ENCODE results near the gene POLK. TPM values are rescaled to one million over a fixed set of nuclear protein-coding genes. Genes with fewer than 3 reads are reported as not detected.
"Not testable (repeated sequence)": the region's sequence is repeated elsewhere in the genome, so short reads cannot be mapped to it uniquely, and the experiment has no call there.

POLK gene
- 39.9 TPM for total RNA-seq

- FAIRE-seq (no peak), DNase-seq (ENCODE audit: low spot score in 2 of 2) (peak; percentile 95)
Observed at GRCh38 chr5:75511435-75512382, at the start of gene POLK, which contains the start of gene CERT1. Gene POLK, plus strand, starts transcription at chr5:75511891. Gene CERT1, minus strand, starts transcription at chr5:75511629. Its CDS starts 422 bp downstream, at chr5:75511207.

- no peak for FAIRE-seq
- no peak for DNase-seq (ENCODE audit: low spot score in 2 of 2)
Observed at GRCh38 chr5:75463726-75464125, 48.0 kb upstream of the POLK start.

GRCh38 chr5:75465480-75465879, 46.2 kb upstream of the POLK start:
- no peak for FAIRE-seq
- no peak for DNase-seq (ENCODE audit: low spot score in 2 of 2)

- DNase-seq (ENCODE audit: low spot score in 2 of 2) (no peak), FAIRE-seq (no peak)
Observed at GRCh38 chr5:75466006-75466716, 45.5 kb upstream of the POLK start.

GRCh38 chr5:75468593-75468992, 43.1 kb upstream of the POLK start:
- no peak for DNase-seq (ENCODE audit: low spot score in 2 of 2)
- no peak for FAIRE-seq

- FAIRE-seq (peak; percentile 33), DNase-seq (ENCODE audit: low spot score in 2 of 2) (no peak)
Observed at GRCh38 chr5:75469017-75469416, 42.7 kb upstream of the POLK start.

GRCh38 chr5:75471193-75471592, 40.5 kb upstream of the POLK start:
- FAIRE-seq (no peak), DNase-seq (ENCODE audit: low spot score in 2 of 2) (no peak)

GRCh38 chr5:75472973-75473372, 38.7 kb upstream of the POLK start:
- no peak for FAIRE-seq
- no peak for DNase-seq (ENCODE audit: low spot score in 2 of 2)

- FAIRE-seq: no peak
- no peak for DNase-seq (ENCODE audit: low spot score in 2 of 2)
Observed at GRCh38 chr5:75473463-75473862, 38.2 kb upstream of the POLK start.

- FAIRE-seq: no peak
Observed at GRCh38 chr5:75475364-75475763, 36.3 kb upstream of the POLK start.

GRCh38 chr5:75481024-75481423, 30.7 kb upstream of the POLK start:
- FAIRE-seq (no peak), DNase-seq (ENCODE audit: low spot score in 2 of 2) (no peak)

More at GRCh38 chr5:75475364-75475763, 36.3 kb upstream of the POLK start:
- DNase-seq (ENCODE audit: low spot score in 2 of 2): no peak

GRCh38 chr5:75482482-75482881, 29.2 kb upstream of the POLK start:
- FAIRE-seq: no peak
- DNase-seq (ENCODE audit: low spot score in 2 of 2): no peak

- no peak for DNase-seq (ENCODE audit: low spot score in 2 of 2)
- FAIRE-seq: no peak
Observed at GRCh38 chr5:75484605-75485004, 27.1 kb upstream of the POLK start.

GRCh38 chr5:75489847-75490246, 21.8 kb upstream of the POLK start:
- FAIRE-seq: not testable (repeated sequence)

GRCh38 chr5:75491621-75492020, 20.1 kb upstream of the POLK start:
- no peak for DNase-seq (ENCODE audit: low spot score in 2 of 2)
- FAIRE-seq: no peak

More at GRCh38 chr5:75489847-75490246, 21.8 kb upstream of the POLK start:
- not testable (repeated sequence) for DNase-seq (ENCODE audit: low spot score in 2 of 2)

- DNase-seq (ENCODE audit: low spot score in 2 of 2) (no peak), FAIRE-seq (no peak)
Observed at GRCh38 chr5:75496026-75496425, 15.7 kb upstream of the POLK start.

- no peak for FAIRE-seq
- DNase-seq (ENCODE audit: low spot score in 2 of 2): no peak
Observed at GRCh38 chr5:75498208-75498777, 13.4 kb upstream of the POLK start.

GRCh38 chr5:75498875-75499274, 12.8 kb upstream of the POLK start:
- not testable (repeated sequence) for FAIRE-seq; DNase-seq (ENCODE audit: low spot score in 2 of 2)

- not testable (repeated sequence) for FAIRE-seq; DNase-seq (ENCODE audit: low spot score in 2 of 2)
Observed at GRCh38 chr5:75505112-75505511, 6.6 kb upstream of the POLK start.

- no peak for FAIRE-seq
- DNase-seq (ENCODE audit: low spot score in 2 of 2): no peak
Observed at GRCh38 chr5:75507841-75508240, 3.9 kb upstream of the POLK start.

- FAIRE-seq: no peak
- DNase-seq (ENCODE audit: low spot score in 2 of 2): no peak
Observed at GRCh38 chr5:75509546-75509945, 2.1 kb upstream of the POLK start.

Data from frontal cortex (tissue), 4 donors.